Right lung (tissue), 5 donors: ENCODE measurements around the gene OLFM2. TPM values are rescaled to one million over a fixed set of nuclear protein-coding genes. Genes with fewer than 3 reads are reported as not detected.

Experiments
- DNase-seq, 2 donors: peaks; one replicate each; pipeline ENCODE4 v3.0.0-alpha.2; 2013
- polyA plus RNA-seq, 5 donors: library from polyadenylated mRNA; unstranded; fragments of 120-200 nt; gene quantifications; one replicate each; pipeline versions ENCODE4 v1.2.1 to v1.2.3, GENCODE V29; 2013; ENCODE audit warnings: inconsistent platforms in 1 of 5, low replicate concordance in 1 of 5; ENCODE audit not compliant: insufficient read length in 5 of 5, insufficient read depth in 1 of 5

Gene OLFM2
- polyA plus RNA-seq, 5 donors = 20.8 to 39.3 (median 29.8) TPM

DNA sequence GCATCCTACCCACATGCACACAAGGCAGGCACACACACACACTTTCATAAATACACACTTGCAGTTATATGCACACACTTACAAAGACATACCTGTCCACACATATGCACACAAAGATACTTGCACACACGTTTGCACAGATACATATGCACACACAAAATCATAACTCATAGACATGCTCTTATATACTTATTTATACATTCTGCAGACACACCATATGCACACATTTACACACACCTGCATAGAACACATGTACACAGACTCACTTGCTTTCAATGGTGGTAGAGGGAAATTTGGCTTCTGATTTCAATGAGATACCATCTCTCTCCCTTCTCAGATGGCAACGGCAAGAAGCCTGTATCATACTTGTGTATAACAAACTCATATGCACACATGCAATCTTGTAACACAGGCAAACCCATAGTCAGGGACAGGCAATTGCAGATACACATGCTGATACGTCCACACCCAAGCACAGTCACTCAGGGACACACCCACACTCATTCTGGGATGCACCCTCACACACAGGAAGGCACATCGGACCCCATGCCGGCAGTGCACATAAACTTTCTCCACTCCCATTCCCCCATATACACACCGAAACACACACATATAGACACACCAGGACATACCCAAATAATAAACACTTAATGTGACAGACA is 24.7 kb downstream of the OLFM2 start:
- no peak for DNase-seq

GRCh38 chr19:9910625-9911024 is 25.7 kb downstream of the OLFM2 start:
- DNase-seq = no peak

DNA sequence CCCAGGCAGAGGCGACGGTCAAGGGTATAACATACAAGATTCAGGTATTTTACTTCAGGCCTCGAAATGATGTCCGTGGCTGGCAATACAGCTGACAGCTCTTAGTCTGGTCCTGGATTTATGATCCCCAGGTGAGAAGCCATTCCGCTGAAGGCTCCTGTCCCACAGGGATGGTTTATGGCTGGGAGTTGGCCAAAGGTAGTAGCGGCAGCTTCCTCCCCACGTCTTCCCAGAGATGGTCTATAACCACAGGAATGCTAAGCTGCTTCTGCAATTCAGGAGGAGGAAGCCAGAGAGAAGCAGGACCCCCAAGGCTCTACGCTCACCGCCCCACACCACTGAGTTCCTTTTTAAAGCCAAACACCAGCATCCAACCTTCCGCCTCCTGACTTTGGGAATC is 27.1 kb downstream of the OLFM2 start:
- DNase-seq = no peak

- DNase-seq = peak; percentile 50 to 51
These were observed 29.7 kb downstream of the OLFM2 start for GRCh38 chr19:9906475-9907087.

DNA sequence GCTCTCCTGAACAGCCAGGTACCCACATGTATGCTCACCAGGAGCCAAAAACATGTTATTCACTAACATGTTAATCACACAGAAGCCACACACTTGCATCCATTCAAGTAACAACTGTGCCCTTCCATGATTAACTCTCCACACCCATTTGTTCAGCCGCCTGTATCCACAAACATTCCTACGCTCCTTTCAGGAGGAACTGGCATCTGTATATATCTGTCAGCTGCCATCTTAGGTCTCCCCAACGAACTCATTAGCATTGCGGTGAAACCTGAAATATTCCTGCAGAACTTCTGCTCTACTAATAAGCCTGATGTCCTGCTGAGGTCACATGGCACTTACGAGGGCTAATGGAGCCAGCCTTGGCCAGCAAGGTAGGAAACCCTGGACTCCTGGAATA is 33.0 kb downstream of the OLFM2 start:
- no peak for DNase-seq

DNA sequence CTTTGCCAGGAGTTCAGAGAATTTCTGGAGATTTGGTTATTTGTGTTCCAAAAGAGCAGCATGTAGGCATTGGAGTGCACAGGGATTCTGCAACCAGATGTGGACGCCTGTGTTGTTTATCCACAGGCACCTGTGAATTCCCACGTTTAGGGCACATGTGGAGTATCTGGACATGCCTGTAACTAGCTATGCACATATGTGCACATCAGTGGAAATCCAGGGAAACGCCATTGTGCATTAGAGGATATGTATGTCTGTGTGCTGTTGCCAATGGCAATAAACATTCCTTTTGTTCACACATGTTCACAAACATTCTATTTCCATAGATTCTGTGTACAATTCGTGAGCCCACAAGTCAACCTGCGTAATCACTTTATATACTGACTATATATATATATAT is 34.7 kb downstream of the OLFM2 start:
- no peak for DNase-seq

GRCh38 chr19:9901020-9901419 is 35.3 kb downstream of the OLFM2 start:
- DNase-seq = no peak

GRCh38 chr19:9891609-9892373 is 44.5 kb downstream of the OLFM2 start:
- no peak for DNase-seq

- peak; percentile 32 to 43 for DNase-seq
These were observed 51.2 kb downstream of the OLFM2 start for GRCh38 chr19:9885077-9885552.

GRCh38 chr19:9883764-9884163 is 52.6 kb downstream of the OLFM2 start:
- DNase-seq = no peak

- peak; percentile 17 for DNase-seq
These were observed 53.0 kb downstream of the OLFM2 start for GRCh38 chr19:9883231-9883758.

- no peak for DNase-seq
These were observed 54.6 kb downstream of the OLFM2 start for GRCh38 chr19:9881720-9882119.

DNA sequence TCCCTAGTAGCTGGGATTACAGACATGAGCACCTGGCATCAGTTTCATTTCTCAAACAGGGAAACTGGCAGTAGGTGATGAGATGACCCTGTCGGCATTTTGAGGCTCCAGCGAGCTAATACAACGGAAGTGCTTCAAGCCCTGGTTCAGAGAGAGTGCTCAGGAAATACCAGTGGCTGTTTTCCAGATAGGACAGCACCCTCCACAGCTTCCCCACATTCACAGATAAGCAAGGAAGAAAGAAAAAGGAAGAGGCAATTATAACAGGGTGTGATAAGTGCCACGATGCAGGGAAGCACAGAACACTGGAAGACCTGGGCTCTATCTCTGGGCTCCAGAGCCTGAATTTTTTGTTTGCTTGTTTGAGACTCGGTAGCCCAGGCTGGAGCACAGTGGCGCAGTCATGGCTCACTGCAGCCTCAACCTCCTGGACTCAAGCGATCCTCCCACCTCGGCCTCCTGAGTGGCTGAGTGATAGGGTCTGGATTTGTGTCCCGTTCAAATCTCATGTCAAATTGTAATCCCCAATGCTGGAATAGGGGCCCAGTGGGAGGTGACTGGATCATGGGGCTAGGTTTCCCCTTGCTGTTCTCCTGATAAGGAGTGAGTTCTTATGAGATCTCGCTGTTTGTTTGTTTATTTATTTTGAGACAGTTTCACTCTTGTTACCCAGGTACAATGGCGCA is 57.7 kb downstream of the OLFM2 start:
- no peak for DNase-seq

DNA sequence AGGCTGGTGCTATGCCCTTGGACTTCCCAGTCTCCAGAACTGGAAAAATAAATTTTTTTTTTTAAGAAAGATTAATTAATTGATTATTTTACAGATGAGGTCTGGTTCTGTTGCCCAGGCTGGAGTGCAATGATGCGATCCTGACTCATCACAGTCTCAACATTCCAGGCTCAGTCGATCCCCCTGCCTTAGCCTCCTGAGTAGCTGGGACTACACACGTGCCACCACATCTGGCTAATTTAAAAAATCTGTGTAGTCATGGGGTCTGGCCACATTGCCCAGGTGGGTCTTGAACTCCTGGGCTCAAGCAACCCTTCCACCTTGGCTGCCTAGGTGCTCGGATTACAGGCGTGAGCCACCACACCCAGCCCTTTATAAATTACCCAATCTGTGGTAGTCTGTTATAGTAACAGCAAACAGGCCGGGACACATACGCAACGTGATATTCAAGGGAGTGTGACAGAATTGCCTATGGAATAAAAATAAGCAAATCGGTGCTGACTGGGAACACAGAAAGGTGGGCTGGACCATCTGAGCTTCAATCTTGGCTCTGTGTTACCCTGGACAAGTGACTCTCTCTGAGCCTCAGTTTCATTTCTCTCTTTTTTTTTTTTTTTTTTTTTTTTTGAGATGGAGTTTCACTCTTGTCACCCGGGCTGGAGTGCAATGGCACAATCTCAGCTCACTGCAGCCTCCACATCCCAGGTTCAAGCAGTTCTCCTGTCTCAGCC is 58.4 kb downstream of the OLFM2 start:
- DNase-seq = no peak

DNA sequence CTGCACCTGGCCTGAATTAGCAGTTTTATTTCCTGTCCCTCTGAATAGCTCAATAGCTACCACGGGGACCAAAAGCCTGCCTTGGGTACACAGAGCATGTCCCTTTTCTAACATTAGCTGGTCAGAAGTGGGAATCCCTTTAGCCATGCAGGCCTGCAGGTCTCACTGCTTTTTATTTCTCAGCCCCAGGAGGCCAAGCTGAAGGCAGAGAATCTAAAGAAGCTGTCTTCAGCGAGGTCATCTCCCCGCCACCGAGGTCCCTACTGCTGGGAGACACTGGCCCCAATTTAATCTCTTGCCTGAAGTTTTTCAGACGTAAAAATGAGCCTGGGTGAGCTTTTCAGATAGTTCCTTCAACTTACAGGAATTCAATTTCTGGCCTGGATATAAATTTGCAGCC is 60.5 kb downstream of the OLFM2 start:
- no peak for DNase-seq

GRCh38 chr19:9875031-9875627 is 61.2 kb downstream of the OLFM2 start:
- DNase-seq = no peak

DNA sequence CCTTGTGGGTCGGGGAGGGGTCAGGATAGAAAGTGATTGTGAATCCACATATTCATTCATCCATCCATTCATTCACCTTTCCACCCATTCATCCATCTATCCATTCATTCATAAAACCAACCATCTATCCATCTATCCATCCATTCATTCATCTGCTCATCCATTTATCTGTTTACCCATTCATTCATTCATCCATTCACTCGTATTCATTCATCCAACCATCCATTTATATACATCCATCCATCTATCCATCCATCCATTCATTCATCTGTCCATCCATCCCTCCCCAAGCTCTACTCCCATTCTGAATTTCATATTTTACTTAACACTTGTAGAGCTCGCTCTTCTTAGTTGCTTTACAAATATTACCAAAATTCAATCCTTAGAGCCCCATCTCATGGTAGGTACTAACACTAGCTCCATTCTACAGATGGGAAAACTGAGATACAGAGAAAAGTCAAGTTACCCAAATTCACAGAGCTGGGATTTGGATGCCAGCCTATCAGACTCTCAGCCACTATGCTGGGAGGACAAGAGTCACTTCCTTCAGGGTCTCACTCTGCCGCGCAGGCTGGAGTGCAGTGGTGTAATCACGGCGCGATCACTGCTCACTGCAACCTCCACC is 63.6 kb downstream of the OLFM2 start:
- DNase-seq = no peak

DNA sequence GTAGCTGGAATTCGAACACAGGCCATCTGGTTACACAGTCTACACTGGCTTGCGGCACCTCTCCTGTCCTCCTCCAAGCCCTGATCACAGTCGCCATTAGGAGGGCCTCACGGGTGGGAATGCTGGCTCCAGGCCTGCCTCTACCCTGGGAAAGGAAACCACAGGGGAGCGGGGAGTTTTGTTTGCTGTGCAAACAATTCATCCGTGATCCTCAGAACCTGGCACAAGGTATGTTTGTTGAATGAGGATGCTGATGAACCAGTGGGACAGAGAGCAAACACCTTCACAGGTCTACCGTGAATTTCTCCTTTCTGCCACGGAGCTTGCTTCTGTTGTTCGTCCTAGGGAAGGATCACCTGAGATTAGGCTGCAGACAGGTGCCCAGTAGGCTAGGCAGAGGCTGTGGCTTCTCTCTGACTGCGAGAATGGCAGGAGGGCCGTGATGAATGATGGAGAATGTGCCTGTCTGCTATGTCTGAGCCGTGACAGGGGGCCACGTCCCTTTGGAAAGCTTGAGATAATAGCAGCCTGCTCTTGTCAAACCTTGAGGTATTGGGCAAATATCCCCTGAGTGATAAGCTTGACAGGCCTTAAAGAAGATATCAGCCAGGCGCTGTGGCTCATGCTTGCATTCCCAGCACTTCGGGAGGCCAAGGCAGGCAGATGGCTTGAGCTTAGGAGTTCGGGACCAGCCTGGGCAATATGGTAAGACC is 64.5 kb downstream of the OLFM2 start:
- DNase-seq = no peak

DNA sequence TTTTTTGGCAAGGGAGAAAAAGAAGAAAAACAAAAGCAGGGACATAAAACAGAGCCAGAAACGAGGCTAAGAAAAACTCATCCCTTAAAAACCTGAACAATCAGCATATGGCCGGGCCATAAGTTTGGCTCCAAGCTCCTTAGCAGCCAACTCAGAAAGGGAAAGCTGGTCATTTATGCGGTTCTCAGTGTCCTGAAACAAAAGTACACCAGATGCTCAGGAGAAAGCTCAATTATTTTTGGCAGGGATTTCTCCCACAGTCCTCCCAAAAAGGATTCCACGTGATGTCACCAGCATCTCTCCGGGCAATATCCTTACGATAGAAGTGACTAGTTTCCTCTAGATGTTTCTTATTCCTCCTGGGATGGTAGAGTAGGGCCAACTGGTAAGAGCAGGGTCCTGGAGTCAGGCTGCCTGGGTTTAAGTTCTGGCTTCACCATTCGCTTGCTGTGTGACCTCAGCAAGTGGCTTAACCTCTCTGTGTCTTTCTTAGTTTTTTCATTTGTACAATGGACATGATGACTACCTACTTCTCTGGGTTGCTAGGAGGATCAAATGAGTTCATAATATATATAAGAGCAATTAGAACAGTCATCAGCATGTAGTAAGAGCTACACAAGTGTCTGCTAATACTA is 67.2 kb downstream of the OLFM2 start:
- DNase-seq = no peak
